Suprapubic skin (tissue), 4 donors: ENCODE measurements around the gene SEMA5A. TPM values are rescaled to one million over a fixed set of nuclear protein-coding genes. Genes with fewer than 3 reads are reported as not detected.

Experiments used
- DNase-seq, 2 donors: peaks; one replicate each; pipeline ENCODE4 v3.0.0-alpha.2; 2019; ENCODE audit warnings: low spot score in 2 of 2
- H3K27ac ChIP-seq: fragments of 200-600 bp; sonication (generic); one replicate; pipeline ENCODE4 v1.5.1; 2019
- H3K27me3 ChIP-seq: fragments of 200-600 bp; sonication (generic); one replicate; pipeline ENCODE4 v1.5.1; 2019
- H3K36me3 ChIP-seq: fragments of 200-600 bp; sonication (generic); one replicate; pipeline ENCODE4 v1.5.1; 2019
- H3K4me1 ChIP-seq: fragments of 200-600 bp; sonication (generic); one replicate; pipeline ENCODE4 v1.5.1; 2019
- H3K4me3 ChIP-seq: fragments of 200-600 bp; sonication (generic); one replicate; pipeline ENCODE4 v1.5.1; 2019; ENCODE audit warnings: mild to moderate bottlenecking
- H3K9me3 ChIP-seq: fragments of 200-600 bp; sonication (generic); one replicate; pipeline ENCODE4 v1.5.1; 2019
- EP300 ChIP-seq: sonication (generic); formaldehyde crosslinking; IDR thresholded peaks from one replicate; pipeline ENCODE4 v1.6.1; 2017; ENCODE audit warnings: antibody characterized with exemption
- POLR2A ChIP-seq, 2 donors: fragments of 450-650 bp; IDR thresholded peaks; one replicate each; pipeline ENCODE4 v1.6.1; 2017; ENCODE audit warnings: antibody characterized with exemption in 2 of 2, mild to moderate bottlenecking in 2 of 2, moderate library complexity in 2 of 2
- POLR2AphosphoS5 ChIP-seq, 3 donors: sonication (generic); formaldehyde crosslinking; IDR thresholded peaks; one replicate each; pipeline ENCODE4 v1.6.1; 2017; ENCODE audit warnings: antibody characterized with exemption in 3 of 3
- WGBS: methylation state at CpG from one replicate; pipeline ENCODE4 v1.1.5; 2018; 5-methylcytosine and 5-hydroxymethylcytosine counted together
- total RNA-seq, 4 donors: library from RNA; depleted of rRNA; stranded (reverse); fragments of >200 nt; gene quantifications; one replicate each; pipeline ENCODE4 v1.1.0, GENCODE V29; 2016
- TF ChIP-seq, protein P1 (sequence below), 2 donors: fragments of 200-600 bp in 1 of 2; fragments of 450-650 bp in 1 of 2; sonication (generic) in 1 of 2; IDR thresholded peaks; one replicate each; pipeline ENCODE4 v1.5.1; 2016 to 2019; ENCODE audit warnings: antibody characterized with exemption in 2 of 2, mild to moderate bottlenecking in 1 of 2, moderate library complexity in 1 of 2

The SEMA5A gene
- total RNA-seq, 4 donors from 2014 or later: 14.5 to 31.7 (median 23.4) TPM

- Histone ChIP-seq H3K4me1 (no peaks in the 10 kb centered on the region), H3K4me3 (no peak overlapping the region), H3K36me3 (no peaks in the 10 kb centered on the region), H3K27ac (no peak overlapping the region), H3K9me3 (no peaks in the 10 kb centered on the region), H3K27me3 (no peaks in the 10 kb centered on the region)
- DNase-seq: no peak
- TF ChIP-seq POLR2AphosphoS5 (IDR thresholded peaks at IDR 0.05): no peak
- 83% methylated on average over 6 of the region's 6 CpGs for WGBS
Measured at GRCh38 chr5:9394221-9394620, 151.7 kb downstream of the SEMA5A start.

DNA sequence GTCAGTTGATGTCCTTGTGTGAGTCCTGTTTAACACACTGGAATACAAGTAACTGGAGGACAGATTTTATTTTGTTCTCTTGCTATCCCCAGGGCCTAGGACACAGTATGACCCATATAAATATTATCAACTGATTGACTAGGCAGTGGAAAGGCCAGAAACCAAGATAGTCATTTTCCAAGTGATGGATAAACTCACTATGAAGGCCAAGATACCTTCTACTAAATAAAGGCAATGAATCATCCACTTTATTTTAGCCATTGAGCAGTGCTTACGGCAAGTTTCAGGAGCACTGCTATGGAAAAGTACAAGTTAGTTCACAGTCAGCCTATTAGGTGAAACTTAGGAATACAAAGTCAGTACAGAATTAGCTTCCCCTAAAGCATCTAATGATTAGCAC lies 153.2 kb downstream of the SEMA5A start:
- no peak for TF ChIP-seq POLR2AphosphoS5 (IDR thresholded peaks at IDR 0.05)
- TF ChIP-seq, protein P1, sequence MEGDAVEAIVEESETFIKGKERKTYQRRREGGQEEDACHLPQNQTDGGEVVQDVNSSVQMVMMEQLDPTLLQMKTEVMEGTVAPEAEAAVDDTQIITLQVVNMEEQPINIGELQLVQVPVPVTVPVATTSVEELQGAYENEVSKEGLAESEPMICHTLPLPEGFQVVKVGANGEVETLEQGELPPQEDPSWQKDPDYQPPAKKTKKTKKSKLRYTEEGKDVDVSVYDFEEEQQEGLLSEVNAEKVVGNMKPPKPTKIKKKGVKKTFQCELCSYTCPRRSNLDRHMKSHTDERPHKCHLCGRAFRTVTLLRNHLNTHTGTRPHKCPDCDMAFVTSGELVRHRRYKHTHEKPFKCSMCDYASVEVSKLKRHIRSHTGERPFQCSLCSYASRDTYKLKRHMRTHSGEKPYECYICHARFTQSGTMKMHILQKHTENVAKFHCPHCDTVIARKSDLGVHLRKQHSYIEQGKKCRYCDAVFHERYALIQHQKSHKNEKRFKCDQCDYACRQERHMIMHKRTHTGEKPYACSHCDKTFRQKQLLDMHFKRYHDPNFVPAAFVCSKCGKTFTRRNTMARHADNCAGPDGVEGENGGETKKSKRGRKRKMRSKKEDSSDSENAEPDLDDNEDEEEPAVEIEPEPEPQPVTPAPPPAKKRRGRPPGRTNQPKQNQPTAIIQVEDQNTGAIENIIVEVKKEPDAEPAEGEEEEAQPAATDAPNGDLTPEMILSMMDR (IDR thresholded peaks at IDR 0.05): no peak
- TF ChIP-seq EP300: no peak
- TF ChIP-seq POLR2A (IDR thresholded peaks at IDR 0.05): no peak
- 82% methylated on average over 1 of the region's 1 CpG for WGBS
- H3K27ac ChIP-seq: no peak overlapping the region
- H3K27me3 ChIP-seq: no peaks in the 10 kb centered on the region
- no peaks in the 10 kb centered on the region for H3K4me1 ChIP-seq
- H3K36me3 ChIP-seq: no peaks in the 10 kb centered on the region
- no peak for DNase-seq
- H3K9me3 ChIP-seq: no peaks in the 10 kb centered on the region
- no peak overlapping the region for H3K4me3 ChIP-seq

- Histone ChIP-seq H3K27ac (no peak overlapping the region), H3K27me3 (no peaks in the 10 kb centered on the region), H3K36me3 (no peaks in the 10 kb centered on the region), H3K9me3 (no peaks in the 10 kb centered on the region), H3K4me3 (no peak overlapping the region), H3K4me1 (peaks cover 4% of the 10 kb centered on the region)
- DNase-seq: no peak
- TF ChIP-seq EP300: no peak
- TF ChIP-seq POLR2A (IDR thresholded peaks at IDR 0.05): no peak
- TF ChIP-seq, protein P1 (IDR thresholded peaks at IDR 0.05): no peak
- TF ChIP-seq POLR2AphosphoS5 (IDR thresholded peaks at IDR 0.05): no peak
- 98% methylated on average over 4 of the region's 4 CpGs for WGBS
Measured at GRCh38 chr5:9391080-9391479, 154.8 kb downstream of the SEMA5A start.

GRCh38 chr5:9390113-9390512 lies 155.8 kb downstream of the SEMA5A start:
- H3K27me3 ChIP-seq: no peaks in the 10 kb centered on the region
- no peak for DNase-seq
- no peak overlapping the region for H3K27ac ChIP-seq
- no peak for TF ChIP-seq POLR2AphosphoS5 (IDR thresholded peaks at IDR 0.05)
- no peak for TF ChIP-seq POLR2A (IDR thresholded peaks at IDR 0.05)
- TF ChIP-seq EP300: no peak
- TF ChIP-seq, protein P1 (IDR thresholded peaks at IDR 0.05): no peak
- peaks cover 4% of the 10 kb centered on the region for H3K4me1 ChIP-seq
- no peaks in the 10 kb centered on the region for H3K9me3 ChIP-seq
- H3K4me3 ChIP-seq: no peak overlapping the region
- 68% methylated on average over 1 of the region's 1 CpG for WGBS
- no peaks in the 10 kb centered on the region for H3K36me3 ChIP-seq

GRCh38 chr5:9388941-9389674 lies 156.8 kb downstream of the SEMA5A start:
- H3K4me1 ChIP-seq: peaks cover 4% of the 10 kb centered on the region
- WGBS: 76% methylated on average over 5 of the region's 5 CpGs
- TF ChIP-seq POLR2AphosphoS5 (IDR thresholded peaks at IDR 0.05) (no peak), EP300 (no peak), POLR2A (IDR thresholded peaks at IDR 0.05) (no peak)
- TF ChIP-seq, protein P1 (IDR thresholded peaks at IDR 0.05): no peak

More at GRCh38 chr5:9388941-9389674, 156.8 kb downstream of the SEMA5A start:
- H3K36me3 ChIP-seq: no peaks in the 10 kb centered on the region
- H3K27me3 ChIP-seq: no peaks in the 10 kb centered on the region
- H3K9me3 ChIP-seq: no peaks in the 10 kb centered on the region
- no peak for DNase-seq
- no peak overlapping the region for H3K27ac ChIP-seq
- H3K4me3 ChIP-seq: no peak overlapping the region
